HepG2 (cell line): Measurements from ENCODE around the gene CTU2. TPM values are rescaled to one million over a fixed set of nuclear protein-coding genes. Genes with fewer than 3 reads are reported as not detected.
A peak's percentile ranks its signal among the peaks of the same experiment; 100 is the strongest.

Source experiments
- HNRNPL ChIP-seq: fragments of 200-400 bp; formaldehyde crosslinking; IDR thresholded peaks from 2 replicates; pipeline ENCODE4 v1.6.1; 2017; ENCODE audit warnings: mild to moderate bottlenecking, low read depth, low read length
- KDM4B ChIP-seq: sonication (generic); formaldehyde crosslinking; IDR thresholded peaks from 2 replicates; pipeline ENCODE4 v1.4.0; 2020; ENCODE audit warnings: missing genetic modification reagents
- MTA1 ChIP-seq: sonication (generic); formaldehyde crosslinking; IDR thresholded peaks from 2 replicates; pipeline ENCODE4 v1.4.0; 2020; ENCODE audit warnings: missing genetic modification reagents, mild to moderate bottlenecking, borderline replicate concordance
- MXD1 ChIP-seq: sonication (generic); formaldehyde crosslinking; IDR thresholded peaks from 2 replicates; pipeline ENCODE4 v1.4.0; 2020; ENCODE audit warnings: mild to moderate bottlenecking, missing genetic modification reagents
- NFRKB ChIP-seq: fragments of 450-650 bp; IDR thresholded peaks from 2 replicates; pipeline ENCODE4 v1.6.1; 2017
- RFXAP ChIP-seq: sonication (generic); formaldehyde crosslinking; IDR thresholded peaks from 2 replicates; pipeline ENCODE4 v1.4.0; 2020; ENCODE audit warnings: missing genetic modification reagents, borderline replicate concordance
- SOX13 ChIP-seq, 3 experiments: fragments of 450-650 bp in 1 of 3; sonication (generic) in 1 of 3; formaldehyde crosslinking in 1 of 3; IDR thresholded peaks in 2 of 3; conservative IDR thresholded peaks in 1 of 3; 2 replicates each; pipeline versions ENCODE4 v1.5.0 to v1.6.1; 2016 to 2020; ENCODE audit warnings: antibody characterized with exemption in 1 of 3, mild to moderate bottlenecking in 1 of 3, missing compliant biosample characterization in 1 of 3, missing genetic modification reagents in 1 of 3, moderate library complexity in 1 of 3
- SOX5 ChIP-seq: IDR thresholded peaks from 2 replicates; pipeline ENCODE4 v1.6.1; 2016; ENCODE audit warnings: borderline replicate concordance
- THAP7 ChIP-seq: sonication (generic); formaldehyde crosslinking; IDR thresholded peaks from 2 replicates; pipeline ENCODE4 v1.8.1; 2023; ENCODE audit warnings: mild to moderate bottlenecking, missing genetic modification reagents
- TP53 ChIP-seq: sonication (generic); formaldehyde crosslinking; conservative IDR thresholded peaks from 2 replicates; pipeline ENCODE4 v1.4.0; 2020; ENCODE audit warnings: missing genetic modification reagents
- ZBTB21 ChIP-seq: sonication (generic); formaldehyde crosslinking; IDR thresholded peaks from 2 replicates; pipeline ENCODE4 v1.4.0; 2020; ENCODE audit warnings: missing genetic modification reagents
- ZKSCAN5 ChIP-seq: sonication (generic); formaldehyde crosslinking; IDR thresholded peaks from 2 replicates; pipeline ENCODE4 v1.5.1; 2020; ENCODE audit warnings: mild to moderate bottlenecking, missing genetic modification reagents
- ZNF18 ChIP-seq: sonication (generic); formaldehyde crosslinking; IDR thresholded peaks from 2 replicates; pipeline ENCODE4 v1.8.0; 2022; ENCODE audit warnings: mild to moderate bottlenecking, missing genetic modification reagents; ENCODE audit not compliant: insufficient replicate concordance
- ZNF234 ChIP-seq: sonication (generic); formaldehyde crosslinking; conservative IDR thresholded peaks from 2 replicates; pipeline ENCODE4 v1.5.1; 2020; ENCODE audit warnings: mild to moderate bottlenecking, missing genetic modification reagents
- ZNF589 ChIP-seq: sonication (generic); formaldehyde crosslinking; conservative IDR thresholded peaks from 2 replicates; pipeline ENCODE4 v1.8.0; 2022; ENCODE audit warnings: mild to moderate bottlenecking, moderate library complexity, missing genetic modification reagents
- ZNF672 ChIP-seq: sonication (generic); formaldehyde crosslinking; IDR thresholded peaks from 2 replicates; pipeline ENCODE4 v1.8.1; 2022; ENCODE audit warnings: missing genetic modification reagents
- ZSCAN12 ChIP-seq: sonication (generic); formaldehyde crosslinking; IDR thresholded peaks from 2 replicates; pipeline ENCODE4 v1.9.0; 2021; ENCODE audit warnings: mild to moderate bottlenecking, missing genetic modification reagents
- polyA plus RNA-seq, 8 experiments: library from polyadenylated mRNA; depleted of rRNA in 3 of 8; stranded (reverse) in 7 of 8; unstranded in 1 of 8; fragments of >200 nt; fragmentation: Illumina TruSeq in 4 of 8; extraction: Trizol in 4 of 8; gene quantifications; 2 replicates each; pipeline versions ENCODE4 v1.2.1 to v1.2.3, GENCODE V29; 2011 to 2016; ENCODE audit warnings: low read depth in 4 of 8, missing spikeins in 1 of 8, mixed read lengths in 1 of 8; ENCODE audit not compliant: insufficient read depth in 1 of 8
- total RNA-seq, 5 experiments: library from RNA; depleted of rRNA; stranded (reverse); fragments of >200 nt; fragmentation: Illumina TruSeq; extraction: Trizol; gene quantifications; 2 replicates each; pipeline ENCODE4 v1.2.3, GENCODE V29; 2016; ENCODE audit warnings: low read depth in 1 of 5
- TF ChIP-seq, protein P1 (sequence below): sonication (generic); formaldehyde crosslinking; conservative IDR thresholded peaks from 2 replicates; pipeline ENCODE4 v1.4.0; 2020; ENCODE audit warnings: missing genetic modification reagents
- TF ChIP-seq, protein P2 (sequence below): sonication (generic); formaldehyde crosslinking; IDR thresholded peaks from 2 replicates; pipeline ENCODE4 v1.4.0; 2020; ENCODE audit warnings: missing genetic modification reagents
- TF ChIP-seq, protein P3 (sequence below): sonication (generic); formaldehyde crosslinking; IDR thresholded peaks from 2 replicates; pipeline ENCODE4 v1.9.0; 2022; ENCODE audit warnings: low read depth, missing genetic modification reagents

The CTU2 gene
- total and polyA plus RNA-seq, 2 of the 13 experiments (the other 11 are each of a cell fraction or from before 2014, with no cell fraction given) = 13.3 to 21.9 TPM

DNA sequence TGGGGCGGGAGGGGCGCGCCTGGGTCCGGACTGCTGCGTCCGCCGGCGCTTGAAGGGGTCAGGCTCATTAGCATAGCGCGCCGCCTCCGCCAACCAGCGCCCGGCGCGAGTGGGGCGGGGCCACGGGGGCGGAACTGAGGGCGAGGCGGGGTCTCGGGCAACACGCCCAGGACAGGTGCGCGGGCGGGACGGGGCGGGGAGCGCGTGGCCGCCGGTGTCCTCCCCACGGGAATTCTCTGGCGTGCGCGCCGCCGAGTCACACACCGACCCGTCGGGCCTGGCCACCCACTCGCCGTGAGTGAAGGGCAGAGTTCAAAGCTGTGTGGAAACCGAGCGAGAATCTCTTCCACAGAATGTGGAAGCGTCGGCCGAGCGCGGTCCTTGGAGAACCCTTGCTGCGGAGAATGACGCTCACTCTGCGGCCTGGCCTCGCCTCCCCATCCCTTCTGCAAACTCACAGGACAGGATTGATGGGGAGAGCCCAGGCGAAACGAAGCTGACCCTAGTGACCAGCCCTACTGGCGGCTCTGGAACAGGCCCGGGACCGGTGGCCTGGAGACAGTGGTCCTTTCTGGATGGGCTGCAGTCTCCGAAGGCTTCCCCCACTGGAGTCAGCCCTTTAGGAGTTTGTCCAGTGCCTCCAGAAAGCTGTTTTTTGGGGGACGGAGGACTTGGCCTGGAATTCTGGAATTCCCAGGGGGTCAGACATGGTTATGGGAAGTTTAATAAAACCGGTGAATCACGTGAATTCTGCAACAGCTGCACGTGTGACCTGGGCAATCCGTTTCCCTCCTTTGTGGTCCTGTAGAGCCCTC, 19.7 kb upstream of the CTU2 start, which contains the start of gene SNAI3 (continued):
- TF ChIP-seq ZNF18 (CRISPR knock-in tag) (peak; percentile 77), THAP7 (CRISPR knock-in tag) (peak; percentile 63; the same call in 1 of the 2 replicates), ZSCAN12 (CRISPR knock-in tag) (0 out of 2 replicates have a peak, but pooled peaks have one; percentile 31), ZNF672 (no peak), NFRKB (no peak), TP53 (CRISPR knock-in tag) (no peak), HNRNPL (no peak), ZNF589 (CRISPR knock-in tag) (no peak), MTA1 (CRISPR knock-in tag) (peak; percentile 64; the same call in 1 of the 2 replicates), MXD1 (CRISPR knock-in tag) (peak; percentile 36; the same call in 1 of the 2 replicates), ZKSCAN5 (no peak; the same call in 1 of the 2 replicates), ZBTB21 (CRISPR knock-in tag) (no peak), RFXAP (CRISPR knock-in tag) (no peak), ZNF234 (CRISPR knock-in tag) (0 out of 2 replicates have a peak, but pooled peaks have one; percentile 83), SOX13 (IDR thresholded peaks at IDR 0.05) (no peak), SOX13 (CRISPR knock-in tag; conservative IDR thresholded peaks at IDR 0.05 in 1 of 2, IDR thresholded peaks at IDR 0.05 in 1 of 2) (no peak), KDM4B (CRISPR knock-in tag) (peak; percentile 3; the same call in 1 of the 2 replicates), SOX5 (CRISPR knock-in tag) (0 out of 2 replicates have a peak, but pooled peaks have one; percentile 4)
- TF ChIP-seq, protein P1, sequence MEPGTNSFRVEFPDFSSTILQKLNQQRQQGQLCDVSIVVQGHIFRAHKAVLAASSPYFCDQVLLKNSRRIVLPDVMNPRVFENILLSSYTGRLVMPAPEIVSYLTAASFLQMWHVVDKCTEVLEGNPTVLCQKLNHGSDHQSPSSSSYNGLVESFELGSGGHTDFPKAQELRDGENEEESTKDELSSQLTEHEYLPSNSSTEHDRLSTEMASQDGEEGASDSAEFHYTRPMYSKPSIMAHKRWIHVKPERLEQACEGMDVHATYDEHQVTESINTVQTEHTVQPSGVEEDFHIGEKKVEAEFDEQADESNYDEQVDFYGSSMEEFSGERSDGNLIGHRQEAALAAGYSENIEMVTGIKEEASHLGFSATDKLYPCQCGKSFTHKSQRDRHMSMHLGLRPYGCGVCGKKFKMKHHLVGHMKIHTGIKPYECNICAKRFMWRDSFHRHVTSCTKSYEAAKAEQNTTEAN (CRISPR knock-in tag) = 0 out of 2 replicates have a peak, but pooled peaks have one; percentile 56
- TF ChIP-seq, protein P2, sequence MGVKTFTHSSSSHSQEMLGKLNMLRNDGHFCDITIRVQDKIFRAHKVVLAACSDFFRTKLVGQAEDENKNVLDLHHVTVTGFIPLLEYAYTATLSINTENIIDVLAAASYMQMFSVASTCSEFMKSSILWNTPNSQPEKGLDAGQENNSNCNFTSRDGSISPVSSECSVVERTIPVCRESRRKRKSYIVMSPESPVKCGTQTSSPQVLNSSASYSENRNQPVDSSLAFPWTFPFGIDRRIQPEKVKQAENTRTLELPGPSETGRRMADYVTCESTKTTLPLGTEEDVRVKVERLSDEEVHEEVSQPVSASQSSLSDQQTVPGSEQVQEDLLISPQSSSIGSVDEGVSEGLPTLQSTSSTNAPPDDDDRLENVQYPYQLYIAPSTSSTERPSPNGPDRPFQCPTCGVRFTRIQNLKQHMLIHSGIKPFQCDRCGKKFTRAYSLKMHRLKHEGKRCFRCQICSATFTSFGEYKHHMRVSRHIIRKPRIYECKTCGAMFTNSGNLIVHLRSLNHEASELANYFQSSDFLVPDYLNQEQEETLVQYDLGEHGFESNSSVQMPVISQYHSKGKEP (CRISPR knock-in tag) = no peak
- TF ChIP-seq, protein P3, sequence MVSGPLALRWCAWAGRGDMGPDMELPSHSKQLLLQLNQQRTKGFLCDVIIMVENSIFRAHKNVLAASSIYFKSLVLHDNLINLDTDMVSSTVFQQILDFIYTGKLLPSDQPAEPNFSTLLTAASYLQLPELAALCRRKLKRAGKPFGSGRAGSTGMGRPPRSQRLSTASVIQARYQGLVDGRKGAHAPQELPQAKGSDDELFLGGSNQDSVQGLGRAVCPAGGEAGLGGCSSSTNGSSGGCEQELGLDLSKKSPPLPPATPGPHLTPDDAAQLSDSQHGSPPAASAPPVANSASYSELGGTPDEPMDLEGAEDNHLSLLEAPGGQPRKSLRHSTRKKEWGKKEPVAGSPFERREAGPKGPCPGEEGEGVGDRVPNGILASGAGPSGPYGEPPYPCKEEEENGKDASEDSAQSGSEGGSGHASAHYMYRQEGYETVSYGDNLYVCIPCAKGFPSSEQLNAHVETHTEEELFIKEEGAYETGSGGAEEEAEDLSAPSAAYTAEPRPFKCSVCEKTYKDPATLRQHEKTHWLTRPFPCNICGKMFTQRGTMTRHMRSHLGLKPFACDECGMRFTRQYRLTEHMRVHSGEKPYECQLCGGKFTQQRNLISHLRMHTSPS (CRISPR knock-in tag) = no peak
